ENCODE measurements around the gene ADGRL1.

- no peak for TF ChIP-seq POLR2AphosphoS5 (IDR thresholded peaks at IDR 0.05)
- TF ChIP-seq, protein P1, sequence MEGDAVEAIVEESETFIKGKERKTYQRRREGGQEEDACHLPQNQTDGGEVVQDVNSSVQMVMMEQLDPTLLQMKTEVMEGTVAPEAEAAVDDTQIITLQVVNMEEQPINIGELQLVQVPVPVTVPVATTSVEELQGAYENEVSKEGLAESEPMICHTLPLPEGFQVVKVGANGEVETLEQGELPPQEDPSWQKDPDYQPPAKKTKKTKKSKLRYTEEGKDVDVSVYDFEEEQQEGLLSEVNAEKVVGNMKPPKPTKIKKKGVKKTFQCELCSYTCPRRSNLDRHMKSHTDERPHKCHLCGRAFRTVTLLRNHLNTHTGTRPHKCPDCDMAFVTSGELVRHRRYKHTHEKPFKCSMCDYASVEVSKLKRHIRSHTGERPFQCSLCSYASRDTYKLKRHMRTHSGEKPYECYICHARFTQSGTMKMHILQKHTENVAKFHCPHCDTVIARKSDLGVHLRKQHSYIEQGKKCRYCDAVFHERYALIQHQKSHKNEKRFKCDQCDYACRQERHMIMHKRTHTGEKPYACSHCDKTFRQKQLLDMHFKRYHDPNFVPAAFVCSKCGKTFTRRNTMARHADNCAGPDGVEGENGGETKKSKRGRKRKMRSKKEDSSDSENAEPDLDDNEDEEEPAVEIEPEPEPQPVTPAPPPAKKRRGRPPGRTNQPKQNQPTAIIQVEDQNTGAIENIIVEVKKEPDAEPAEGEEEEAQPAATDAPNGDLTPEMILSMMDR (IDR thresholded peaks at IDR 0.05): no peak
Observed at GRCh38 chr19:14106840-14107239, 99.1 kb downstream of the ADGRL1 start.

Measured in esophagus muscularis mucosa (tissue), 3 donors.